ENCODE measurements around the gene DNAH6.
"Not testable (repeated sequence)": the region's sequence is repeated elsewhere in the genome, so short reads cannot be mapped to it uniquely, and the experiment has no call there.

Gene DNAH6

DNA sequence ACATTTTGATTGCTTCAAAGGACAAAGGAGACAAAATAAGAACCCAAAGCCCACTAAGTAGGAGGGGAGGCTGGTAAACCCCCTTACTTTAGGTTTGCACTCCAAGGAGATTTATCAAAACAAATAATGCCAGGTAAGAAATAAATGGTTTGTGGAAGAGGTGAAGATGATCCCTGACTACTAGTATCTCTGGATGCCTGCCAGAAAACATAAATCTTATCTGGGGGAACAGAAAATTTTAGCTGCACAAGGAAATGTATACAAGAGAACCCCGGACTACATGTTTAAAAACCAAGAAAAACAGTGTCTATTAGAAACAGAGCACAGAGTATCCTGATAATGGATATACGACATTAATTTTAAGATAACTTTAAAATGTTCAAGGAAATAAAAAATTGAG lies 250.5 kb downstream of the DNAH6 start:
- H3K27me3 ChIP-seq (ENCODE audit: insufficient read depth, low read length), result no peaks in the 10 kb centered on the region
- H3K4me1 ChIP-seq (ENCODE audit: insufficient read depth, low read length), result no peaks in the 10 kb centered on the region
- no peaks in the 10 kb centered on the region for H3K9me3 ChIP-seq (ENCODE audit: low read length)
- no peak overlapping the region for H3K4me3 ChIP-seq (ENCODE audit: low read length)
- no peak overlapping the region for H2AFZ ChIP-seq (ENCODE audit: low read depth, low read length)
- no peaks in the 10 kb centered on the region for H3K36me3 ChIP-seq (ENCODE audit: insufficient read depth, low read length)

DNA sequence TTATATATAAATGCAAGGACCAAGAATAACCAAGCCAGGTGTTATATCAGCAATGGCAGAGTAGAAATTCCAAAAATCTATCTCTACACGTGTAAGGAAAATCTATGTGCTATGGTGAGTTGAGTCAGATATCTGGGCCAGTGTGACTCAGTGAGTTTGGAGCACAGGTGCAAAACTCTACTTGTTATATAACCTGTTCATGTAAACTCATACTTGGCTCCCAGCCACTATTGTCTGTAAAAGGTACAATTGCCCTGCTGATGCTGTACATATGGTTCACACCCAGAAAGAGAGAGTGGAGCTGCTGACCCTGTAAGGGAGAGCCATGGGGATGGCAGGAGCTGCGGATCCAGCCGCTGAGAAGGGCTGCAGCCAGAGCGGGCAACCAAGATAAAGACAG lies 252.5 kb downstream of the DNAH6 start:
- H3K36me3 ChIP-seq (ENCODE audit: insufficient read depth, low read length), result no peaks in the 10 kb centered on the region
- H3K4me3 ChIP-seq (ENCODE audit: low read length), result no peak overlapping the region
- no peaks in the 10 kb centered on the region for H3K9me3 ChIP-seq (ENCODE audit: low read length)
- H2AFZ ChIP-seq (ENCODE audit: low read depth, low read length), result no peak overlapping the region
- H3K27me3 ChIP-seq (ENCODE audit: insufficient read depth, low read length), result no peaks in the 10 kb centered on the region
- no peaks in the 10 kb centered on the region for H3K4me1 ChIP-seq (ENCODE audit: insufficient read depth, low read length)

DNA sequence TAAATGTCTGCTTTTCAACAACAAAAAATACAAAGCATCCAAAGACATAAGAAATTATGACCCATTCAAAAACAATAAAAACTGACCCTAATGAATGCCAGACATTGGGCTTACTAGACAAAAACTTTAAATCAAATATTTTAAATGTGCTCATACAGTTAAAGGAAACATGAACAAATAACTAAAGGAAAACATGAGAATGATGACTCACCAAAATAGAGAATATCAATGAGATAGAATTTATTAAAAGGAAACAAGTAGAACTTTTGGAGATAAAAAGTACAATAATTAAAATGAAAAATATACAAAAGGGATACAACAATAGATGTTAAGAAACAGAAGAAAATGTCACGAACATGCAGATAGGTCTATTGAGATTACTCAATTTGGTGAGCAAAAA lies 254.0 kb downstream of the DNAH6 start:
- Histone ChIP-seq H2AFZ (ENCODE audit: low read depth, low read length) (no peak overlapping the region), H3K4me1 (ENCODE audit: insufficient read depth, low read length) (no peaks in the 10 kb centered on the region), H3K27me3 (ENCODE audit: insufficient read depth, low read length) (no peaks in the 10 kb centered on the region), H3K36me3 (ENCODE audit: insufficient read depth, low read length) (no peaks in the 10 kb centered on the region), H3K4me3 (ENCODE audit: low read length) (no peak overlapping the region), H3K9me3 (ENCODE audit: low read length) (no peaks in the 10 kb centered on the region)

- no peaks in the 10 kb centered on the region for H3K9me3 ChIP-seq (ENCODE audit: low read length)
- no peak overlapping the region for H3K4me3 ChIP-seq (ENCODE audit: low read length)
- no peak overlapping the region for H2AFZ ChIP-seq (ENCODE audit: low read depth, low read length)
- H3K27me3 ChIP-seq (ENCODE audit: insufficient read depth, low read length), result no peaks in the 10 kb centered on the region
- no peaks in the 10 kb centered on the region for H3K36me3 ChIP-seq (ENCODE audit: insufficient read depth, low read length)
- no peaks in the 10 kb centered on the region for H3K4me1 ChIP-seq (ENCODE audit: insufficient read depth, low read length)
Measured at GRCh38 chr2:84771251-84771650, 255.0 kb downstream of the DNAH6 start.

DNA sequence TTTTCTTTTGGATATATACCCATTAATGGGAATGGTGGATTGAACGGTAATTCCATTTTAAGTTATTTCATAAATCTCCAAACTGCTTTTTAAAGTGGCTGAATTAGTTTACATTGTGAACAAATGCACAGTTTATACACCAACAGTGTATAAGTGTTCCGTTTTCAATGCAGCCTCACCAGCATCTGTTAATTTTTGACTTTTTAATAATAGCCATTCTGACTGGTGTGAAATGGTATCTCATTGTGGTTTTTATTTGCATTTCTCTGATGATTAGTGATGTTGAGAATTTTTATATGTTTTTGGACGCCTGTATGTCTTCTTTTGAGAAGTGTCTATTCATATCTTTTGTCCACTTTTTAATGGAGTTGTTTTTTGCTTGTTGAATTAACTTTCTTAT lies 257.3 kb downstream of the DNAH6 start:
- not testable (repeated sequence) for H3K4me3 ChIP-seq (ENCODE audit: low read length); H3K4me1 ChIP-seq (ENCODE audit: insufficient read depth, low read length); H3K27me3 ChIP-seq (ENCODE audit: insufficient read depth, low read length); H3K9me3 ChIP-seq (ENCODE audit: low read length); H3K36me3 ChIP-seq (ENCODE audit: insufficient read depth, low read length); H2AFZ ChIP-seq (ENCODE audit: low read depth, low read length)

- Histone ChIP-seq H3K9me3 (ENCODE audit: low read length) (no peaks in the 10 kb centered on the region), H3K4me1 (ENCODE audit: insufficient read depth, low read length) (no peaks in the 10 kb centered on the region), H3K27me3 (ENCODE audit: insufficient read depth, low read length) (no peaks in the 10 kb centered on the region), H2AFZ (ENCODE audit: low read depth, low read length) (no peak overlapping the region), H3K36me3 (ENCODE audit: insufficient read depth, low read length) (no peaks in the 10 kb centered on the region), H3K4me3 (ENCODE audit: low read length) (no peak overlapping the region)
Measured at GRCh38 chr2:84776011-84776410, 259.7 kb downstream of the DNAH6 start.

DNA sequence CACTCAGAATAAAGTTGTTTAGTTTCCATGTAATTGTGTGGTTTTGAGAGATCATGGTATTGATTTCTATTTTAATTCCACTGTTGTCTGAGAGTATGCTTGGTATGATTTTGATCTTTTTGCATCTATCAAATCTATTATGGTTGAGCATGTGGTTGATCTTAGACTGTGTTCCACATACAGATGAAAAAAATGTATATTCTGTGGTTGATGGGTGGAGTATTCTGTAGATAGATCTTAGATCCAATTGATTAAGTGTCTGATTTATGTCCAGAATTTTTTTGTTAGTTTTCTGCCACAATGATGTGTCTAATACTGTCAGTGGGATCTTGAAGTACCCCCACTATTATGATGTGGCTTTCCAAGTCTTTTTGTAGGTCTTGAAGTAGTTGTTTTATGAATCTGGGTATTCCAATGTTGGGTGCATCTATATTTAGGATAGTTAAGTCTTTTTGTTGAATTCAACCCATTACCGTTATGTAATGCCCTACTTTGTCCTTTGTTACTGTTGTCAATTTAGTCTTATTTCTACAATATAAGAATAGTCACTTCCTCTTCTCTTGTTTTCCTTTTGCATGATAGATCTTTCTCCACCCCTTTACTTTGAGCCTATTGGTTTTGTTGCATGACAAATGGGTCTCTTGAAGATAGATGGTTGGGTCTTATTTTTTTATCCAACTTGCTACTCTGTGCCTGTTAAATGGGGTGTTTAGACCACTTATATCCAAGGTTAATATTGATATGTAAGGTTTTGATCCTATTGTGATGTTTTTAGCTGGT lies 262.8 kb downstream of the DNAH6 start:
- Histone ChIP-seq H3K27me3 (ENCODE audit: insufficient read depth, low read length) (no peaks in the 10 kb centered on the region), H3K4me3 (ENCODE audit: low read length) (no peak overlapping the region), H3K36me3 (ENCODE audit: insufficient read depth, low read length) (no peaks in the 10 kb centered on the region), H2AFZ (ENCODE audit: low read depth, low read length) (no peak overlapping the region), H3K9me3 (ENCODE audit: low read length) (no peaks in the 10 kb centered on the region), H3K4me1 (ENCODE audit: insufficient read depth, low read length) (no peaks in the 10 kb centered on the region)

DNA sequence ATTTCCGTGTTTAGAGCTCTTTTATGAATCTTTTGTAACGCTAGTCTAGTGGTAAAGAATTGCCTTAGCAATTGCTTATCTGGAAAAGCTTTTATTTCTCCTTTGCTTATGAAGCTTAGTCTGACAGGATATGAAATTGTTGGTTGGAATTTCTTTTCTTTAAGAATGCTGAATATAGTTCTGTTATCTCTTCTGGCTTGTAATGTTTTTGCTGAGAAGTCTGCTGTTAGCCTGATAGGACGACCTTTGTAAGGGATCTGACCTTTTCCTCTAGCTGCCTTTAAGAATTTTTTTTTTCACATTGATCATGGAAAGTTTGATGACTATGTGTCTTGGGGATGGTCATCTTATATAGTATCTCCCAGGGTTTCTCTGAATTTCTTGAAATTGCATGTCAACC lies 263.5 kb downstream of the DNAH6 start:
- H3K36me3 ChIP-seq (ENCODE audit: insufficient read depth, low read length), result no peaks in the 10 kb centered on the region
- H3K4me1 ChIP-seq (ENCODE audit: insufficient read depth, low read length), result no peaks in the 10 kb centered on the region
- no peaks in the 10 kb centered on the region for H3K9me3 ChIP-seq (ENCODE audit: low read length)
- H3K4me3 ChIP-seq (ENCODE audit: low read length), result no peak overlapping the region
- no peaks in the 10 kb centered on the region for H3K27me3 ChIP-seq (ENCODE audit: insufficient read depth, low read length)
- no peak overlapping the region for H2AFZ ChIP-seq (ENCODE audit: low read depth, low read length)

- no peak overlapping the region for H2AFZ ChIP-seq (ENCODE audit: low read depth, low read length)
- no peaks in the 10 kb centered on the region for H3K27me3 ChIP-seq (ENCODE audit: insufficient read depth, low read length)
- H3K9me3 ChIP-seq (ENCODE audit: low read length), result no peaks in the 10 kb centered on the region
- H3K36me3 ChIP-seq (ENCODE audit: insufficient read depth, low read length), result no peaks in the 10 kb centered on the region
- H3K4me1 ChIP-seq (ENCODE audit: insufficient read depth, low read length), result no peaks in the 10 kb centered on the region
- no peak overlapping the region for H3K4me3 ChIP-seq (ENCODE audit: low read length)
Measured at GRCh38 chr2:84781942-84782716, 265.8 kb downstream of the DNAH6 start.

DNA sequence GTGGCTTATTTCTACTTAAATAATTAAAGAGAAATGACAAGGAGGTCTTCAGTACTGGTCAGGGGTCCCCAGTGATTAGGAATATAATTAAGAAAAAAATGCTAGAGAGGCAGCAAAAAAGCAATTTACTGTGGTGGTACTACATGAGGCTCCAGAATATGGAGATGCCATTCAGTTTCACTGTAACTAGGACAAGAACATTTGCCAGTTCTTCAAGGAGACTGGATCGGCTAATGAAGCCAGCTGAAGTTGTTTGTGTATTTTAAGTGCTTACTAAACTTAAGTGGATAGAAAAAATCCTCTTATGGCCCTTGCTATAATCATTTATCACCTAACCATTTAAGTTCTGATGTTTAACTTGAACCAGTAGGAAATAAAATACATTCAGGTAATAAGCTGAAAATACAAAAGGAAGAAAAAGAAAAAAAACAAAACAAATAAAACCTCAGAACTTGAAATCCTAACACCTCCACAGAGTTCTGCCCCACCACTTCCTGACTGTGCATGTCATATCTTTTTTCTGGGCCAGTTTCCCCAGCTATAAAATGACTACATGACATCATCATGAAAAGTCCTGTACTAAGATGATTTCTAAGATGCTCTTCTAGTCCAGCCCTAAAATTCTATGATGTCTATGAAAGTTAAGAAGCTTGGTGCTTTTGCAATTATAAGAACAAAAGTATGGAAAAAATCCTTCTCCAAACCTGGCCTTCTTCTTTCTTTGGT lies 266.6 kb downstream of the DNAH6 start:
- no peaks in the 10 kb centered on the region for H3K9me3 ChIP-seq (ENCODE audit: low read length)

DNA sequence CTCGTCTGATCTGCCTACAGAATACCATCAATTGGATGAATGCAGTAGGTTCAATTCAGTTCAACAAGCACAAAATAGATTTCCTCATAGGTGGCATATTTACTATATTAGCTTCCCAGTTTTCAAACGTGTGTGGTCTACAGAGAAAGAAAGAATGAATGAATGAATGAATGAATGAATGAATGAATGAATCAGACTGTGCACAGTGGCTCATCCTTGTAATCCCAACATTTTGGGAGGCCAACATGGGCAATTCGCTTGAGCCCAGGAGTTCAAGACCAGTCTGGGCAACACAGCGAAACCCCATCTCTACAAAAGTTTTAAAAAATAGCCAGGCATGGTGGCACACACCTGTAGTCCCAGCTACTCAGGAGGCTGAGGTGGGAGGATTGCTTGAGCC lies 269.7 kb downstream of the DNAH6 start:
- Histone ChIP-seq H2AFZ (ENCODE audit: low read depth, low read length) (no peak overlapping the region), H3K4me3 (ENCODE audit: low read length) (no peak overlapping the region), H3K9me3 (ENCODE audit: low read length) (no peaks in the 10 kb centered on the region), H3K36me3 (ENCODE audit: insufficient read depth, low read length) (no peaks in the 10 kb centered on the region), H3K27me3 (ENCODE audit: insufficient read depth, low read length) (no peaks in the 10 kb centered on the region), H3K4me1 (ENCODE audit: insufficient read depth, low read length) (no peaks in the 10 kb centered on the region)

More for the DNA sequence above, 266.6 kb downstream of the DNAH6 start:
- Histone ChIP-seq H2AFZ (ENCODE audit: low read depth, low read length) (no peak overlapping the region), H3K4me3 (ENCODE audit: low read length) (no peak overlapping the region), H3K36me3 (ENCODE audit: insufficient read depth, low read length) (no peaks in the 10 kb centered on the region), H3K27me3 (ENCODE audit: insufficient read depth, low read length) (no peaks in the 10 kb centered on the region), H3K4me1 (ENCODE audit: insufficient read depth, low read length) (no peaks in the 10 kb centered on the region)

- Histone ChIP-seq H3K36me3 (ENCODE audit: insufficient read depth, low read length) (no peaks in the 10 kb centered on the region), H3K4me1 (ENCODE audit: insufficient read depth, low read length) (no peaks in the 10 kb centered on the region), H3K27me3 (ENCODE audit: insufficient read depth, low read length) (no peaks in the 10 kb centered on the region), H2AFZ (ENCODE audit: low read depth, low read length) (no peak overlapping the region), H3K9me3 (ENCODE audit: low read length) (no peaks in the 10 kb centered on the region), H3K4me3 (ENCODE audit: low read length) (no peak overlapping the region)
Measured at GRCh38 chr2:84786601-84787000, 270.3 kb downstream of the DNAH6 start.

GRCh38 chr2:84788027-84788426 lies 271.7 kb downstream of the DNAH6 start:
- Histone ChIP-seq H3K4me3 (ENCODE audit: low read length) (no peak overlapping the region), H3K36me3 (ENCODE audit: insufficient read depth, low read length) (no peaks in the 10 kb centered on the region), H3K4me1 (ENCODE audit: insufficient read depth, low read length) (no peaks in the 10 kb centered on the region), H3K27me3 (ENCODE audit: insufficient read depth, low read length) (no peaks in the 10 kb centered on the region), H3K9me3 (ENCODE audit: low read length) (no peaks in the 10 kb centered on the region), H2AFZ (ENCODE audit: low read depth, low read length) (no peak overlapping the region)
